ENCODE results near the gene SOX21.

Gene SOX21

DNA sequence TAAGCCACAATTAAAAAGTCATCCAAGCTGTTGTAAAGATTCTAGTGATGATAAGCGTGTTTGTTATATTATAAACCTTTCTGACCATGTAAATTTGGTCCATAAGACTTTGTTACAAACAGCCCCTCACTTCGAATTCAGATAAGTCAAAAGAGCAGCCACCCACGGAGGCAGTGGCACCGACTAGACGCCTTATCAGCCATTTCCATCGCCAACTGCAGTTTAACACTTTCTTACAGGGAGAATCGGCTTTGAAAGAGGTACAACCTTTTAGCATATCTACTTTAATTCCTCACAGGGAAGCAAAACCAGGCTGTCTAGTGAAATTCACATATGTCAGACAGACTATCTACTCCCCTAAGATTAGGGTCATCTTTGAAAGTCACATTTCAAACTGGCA lies 47.5 kb downstream of the SOX21 start:
- Histone ChIP-seq H2AFZ (ENCODE audit: low read length) (no peak overlapping the region), H3K4me2 (ENCODE audit: low read depth, low read length, poor library complexity, severe bottlenecking) (no peak overlapping the region), H3K9me2 (replicated peaks; ENCODE audit: low read depth, low read length) (no peaks in the 10 kb centered on the region), H3K79me2 (ENCODE audit: insufficient read depth, low read length) (no peaks in the 10 kb centered on the region), H4K20me1 (ENCODE audit: insufficient read depth, low read length, poor library complexity, severe bottlenecking) (no peaks in the 10 kb centered on the region), H3F3A (ENCODE audit: low read depth) (no peaks in the 10 kb centered on the region), H3K4me1 (ENCODE audit: insufficient read depth, low read length, poor library complexity, severe bottlenecking) (no peaks in the 10 kb centered on the region), H3K9ac (ENCODE audit: low read depth, low read length, poor library complexity, severe bottlenecking) (no peak overlapping the region), H3K9me3 (ENCODE audit: insufficient read depth, low read depth, low read length) (no peaks in the 10 kb centered on the region), H3K36me3 (ENCODE audit: insufficient read depth, low read length) (no peaks in the 10 kb centered on the region), H3K4me3 (ENCODE audit: low read length, poor library complexity, severe bottlenecking) (no peak overlapping the region), H3K27me3 (ENCODE audit: insufficient read depth, low read length, poor library complexity, severe bottlenecking) (no peaks in the 10 kb centered on the region)
- TF ChIP-seq, protein P1, sequence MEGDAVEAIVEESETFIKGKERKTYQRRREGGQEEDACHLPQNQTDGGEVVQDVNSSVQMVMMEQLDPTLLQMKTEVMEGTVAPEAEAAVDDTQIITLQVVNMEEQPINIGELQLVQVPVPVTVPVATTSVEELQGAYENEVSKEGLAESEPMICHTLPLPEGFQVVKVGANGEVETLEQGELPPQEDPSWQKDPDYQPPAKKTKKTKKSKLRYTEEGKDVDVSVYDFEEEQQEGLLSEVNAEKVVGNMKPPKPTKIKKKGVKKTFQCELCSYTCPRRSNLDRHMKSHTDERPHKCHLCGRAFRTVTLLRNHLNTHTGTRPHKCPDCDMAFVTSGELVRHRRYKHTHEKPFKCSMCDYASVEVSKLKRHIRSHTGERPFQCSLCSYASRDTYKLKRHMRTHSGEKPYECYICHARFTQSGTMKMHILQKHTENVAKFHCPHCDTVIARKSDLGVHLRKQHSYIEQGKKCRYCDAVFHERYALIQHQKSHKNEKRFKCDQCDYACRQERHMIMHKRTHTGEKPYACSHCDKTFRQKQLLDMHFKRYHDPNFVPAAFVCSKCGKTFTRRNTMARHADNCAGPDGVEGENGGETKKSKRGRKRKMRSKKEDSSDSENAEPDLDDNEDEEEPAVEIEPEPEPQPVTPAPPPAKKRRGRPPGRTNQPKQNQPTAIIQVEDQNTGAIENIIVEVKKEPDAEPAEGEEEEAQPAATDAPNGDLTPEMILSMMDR (conservative IDR thresholded peaks at IDR 0.05; ENCODE audit: low read length): no peak
- TF ChIP-seq EZH2phosphoT487 (IDR thresholded peaks at IDR 0.05; ENCODE audit: borderline replicate concordance): no peak

DNA sequence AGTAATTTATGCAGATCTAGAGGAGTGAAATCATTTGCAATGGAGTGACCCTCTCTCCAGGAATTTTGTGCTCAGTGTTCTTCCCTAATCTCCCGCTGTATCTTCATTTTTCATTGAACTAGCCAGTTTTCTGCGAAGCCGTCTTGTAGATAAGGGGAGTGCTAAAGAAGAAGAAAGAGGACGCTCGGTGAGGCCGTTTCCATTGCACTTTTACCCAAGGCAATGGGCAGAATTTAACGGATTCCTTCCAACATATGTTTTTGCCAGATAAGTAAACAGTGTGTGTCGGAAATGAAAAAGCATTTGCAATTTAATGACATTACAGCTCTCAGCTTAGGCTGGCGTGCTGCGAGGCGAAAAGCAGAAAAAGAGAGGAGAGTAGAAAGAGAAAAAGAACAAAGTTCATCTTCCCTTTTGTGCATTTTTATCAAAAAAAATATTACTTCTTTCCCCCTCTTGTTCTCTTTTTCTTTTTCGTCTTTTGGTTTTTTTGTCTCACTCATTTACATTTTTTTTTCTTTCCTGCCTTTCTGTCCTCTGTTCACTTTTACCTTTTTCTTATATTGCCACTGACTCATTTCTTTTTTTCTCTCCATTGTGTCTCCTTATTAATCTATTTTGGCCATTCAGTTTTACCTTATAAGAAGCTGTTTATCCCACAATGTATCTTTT lies 49.9 kb downstream of the SOX21 start:
- Histone ChIP-seq H3K36me3 (ENCODE audit: insufficient read depth, low read length) (no peaks in the 10 kb centered on the region), H2AFZ (ENCODE audit: low read length) (no peak overlapping the region), H3K4me1 (ENCODE audit: insufficient read depth, low read length, poor library complexity, severe bottlenecking) (no peaks in the 10 kb centered on the region), H3K4me2 (ENCODE audit: low read depth, low read length, poor library complexity, severe bottlenecking) (no peak overlapping the region), H3K79me2 (ENCODE audit: insufficient read depth, low read length) (no peaks in the 10 kb centered on the region), H3K9me2 (replicated peaks; ENCODE audit: low read depth, low read length) (no peaks in the 10 kb centered on the region), H3K9me3 (ENCODE audit: insufficient read depth, low read depth, low read length) (no peaks in the 10 kb centered on the region), H3K9ac (ENCODE audit: low read depth, low read length, poor library complexity, severe bottlenecking) (no peak overlapping the region), H3F3A (ENCODE audit: low read depth) (no peaks in the 10 kb centered on the region), H4K20me1 (ENCODE audit: insufficient read depth, low read length, poor library complexity, severe bottlenecking) (no peaks in the 10 kb centered on the region), H3K4me3 (ENCODE audit: low read length, poor library complexity, severe bottlenecking) (no peak overlapping the region), H3K27me3 (ENCODE audit: insufficient read depth, low read length, poor library complexity, severe bottlenecking) (no peaks in the 10 kb centered on the region)
- TF ChIP-seq EZH2phosphoT487 (IDR thresholded peaks at IDR 0.05; ENCODE audit: borderline replicate concordance): no peak
- TF ChIP-seq, protein P1 (conservative IDR thresholded peaks at IDR 0.05; ENCODE audit: low read length): no peak

DNA sequence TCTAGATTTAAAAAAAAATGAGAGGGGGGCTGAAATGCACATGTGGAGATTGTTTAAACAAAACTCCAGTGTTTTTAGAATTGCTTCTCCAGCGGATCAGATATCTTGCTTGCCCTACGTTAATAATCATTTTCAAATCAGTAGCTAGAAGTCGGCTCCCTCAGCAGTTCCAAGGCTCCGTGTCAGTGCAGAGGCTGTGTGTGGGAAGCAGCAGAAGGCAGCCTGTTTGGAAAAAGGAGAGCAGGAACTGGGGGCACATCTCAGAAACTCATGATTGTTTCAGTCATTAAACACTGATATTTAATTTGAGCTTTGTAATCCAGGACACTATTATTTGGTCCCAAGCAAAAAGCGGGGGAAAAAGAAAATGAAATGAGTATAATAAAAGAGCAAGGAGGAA lies 50.9 kb downstream of the SOX21 start:
- peak overlapping the region; percentile 85; the same call in 1 of the 2 replicates for H2AFZ ChIP-seq (ENCODE audit: low read length)
- H3K27me3 ChIP-seq (ENCODE audit: insufficient read depth, low read length, poor library complexity, severe bottlenecking): no peaks in the 10 kb centered on the region
- H3K4me1 ChIP-seq (ENCODE audit: insufficient read depth, low read length, poor library complexity, severe bottlenecking): no peaks in the 10 kb centered on the region
- H3K9me2 ChIP-seq (replicated peaks; ENCODE audit: low read depth, low read length): no peaks in the 10 kb centered on the region
- TF ChIP-seq, protein P1 (conservative IDR thresholded peaks at IDR 0.05; ENCODE audit: low read length): no peak
- no peak for TF ChIP-seq EZH2phosphoT487 (IDR thresholded peaks at IDR 0.05; ENCODE audit: borderline replicate concordance)
- no peak overlapping the region for H3K9ac ChIP-seq (ENCODE audit: low read depth, low read length, poor library complexity, severe bottlenecking)
- no peak overlapping the region for H3K4me2 ChIP-seq (ENCODE audit: low read depth, low read length, poor library complexity, severe bottlenecking)
- no peaks in the 10 kb centered on the region for H3K9me3 ChIP-seq (ENCODE audit: insufficient read depth, low read depth, low read length)
- no peaks in the 10 kb centered on the region for H3F3A ChIP-seq (ENCODE audit: low read depth)
- H3K4me3 ChIP-seq (ENCODE audit: low read length, poor library complexity, severe bottlenecking): no peak overlapping the region
- H3K36me3 ChIP-seq (ENCODE audit: insufficient read depth, low read length): no peaks in the 10 kb centered on the region
- H4K20me1 ChIP-seq (ENCODE audit: insufficient read depth, low read length, poor library complexity, severe bottlenecking): no peaks in the 10 kb centered on the region
- no peaks in the 10 kb centered on the region for H3K79me2 ChIP-seq (ENCODE audit: insufficient read depth, low read length)
